T-helper 9 cell (primary cell): ENCODE results near the gene RACGAP1.

Source experiments
- DNase-seq: peaks from one replicate; pipeline ENCODE4 v3.0.0-alpha.2; 2020

RACGAP1 gene

GRCh38 chr12:49984476-49985359 lies 40.6 kb downstream of the RACGAP1 start:
- no peak for DNase-seq

DNA sequence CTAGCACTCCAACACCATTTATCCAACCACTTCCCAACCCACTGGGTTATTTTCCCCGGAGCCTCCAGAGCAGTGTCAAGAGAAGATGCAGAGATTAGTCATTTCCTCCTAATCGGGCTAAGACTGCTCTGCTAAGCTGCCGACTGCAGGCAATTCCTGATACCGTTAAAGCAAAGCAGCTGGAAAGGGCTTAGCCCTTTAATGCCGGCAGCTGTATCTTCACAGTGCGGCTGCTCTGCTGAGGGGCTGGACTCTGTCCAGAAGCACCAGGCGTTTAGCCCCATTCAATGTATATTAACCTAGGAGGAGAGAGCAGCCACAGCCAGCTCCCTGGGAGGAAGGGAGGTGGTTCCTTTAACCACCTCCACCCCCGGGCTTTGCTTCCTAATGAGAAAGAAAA lies 41.4 kb downstream of the RACGAP1 start:
- DNase-seq, result no peak

DNA sequence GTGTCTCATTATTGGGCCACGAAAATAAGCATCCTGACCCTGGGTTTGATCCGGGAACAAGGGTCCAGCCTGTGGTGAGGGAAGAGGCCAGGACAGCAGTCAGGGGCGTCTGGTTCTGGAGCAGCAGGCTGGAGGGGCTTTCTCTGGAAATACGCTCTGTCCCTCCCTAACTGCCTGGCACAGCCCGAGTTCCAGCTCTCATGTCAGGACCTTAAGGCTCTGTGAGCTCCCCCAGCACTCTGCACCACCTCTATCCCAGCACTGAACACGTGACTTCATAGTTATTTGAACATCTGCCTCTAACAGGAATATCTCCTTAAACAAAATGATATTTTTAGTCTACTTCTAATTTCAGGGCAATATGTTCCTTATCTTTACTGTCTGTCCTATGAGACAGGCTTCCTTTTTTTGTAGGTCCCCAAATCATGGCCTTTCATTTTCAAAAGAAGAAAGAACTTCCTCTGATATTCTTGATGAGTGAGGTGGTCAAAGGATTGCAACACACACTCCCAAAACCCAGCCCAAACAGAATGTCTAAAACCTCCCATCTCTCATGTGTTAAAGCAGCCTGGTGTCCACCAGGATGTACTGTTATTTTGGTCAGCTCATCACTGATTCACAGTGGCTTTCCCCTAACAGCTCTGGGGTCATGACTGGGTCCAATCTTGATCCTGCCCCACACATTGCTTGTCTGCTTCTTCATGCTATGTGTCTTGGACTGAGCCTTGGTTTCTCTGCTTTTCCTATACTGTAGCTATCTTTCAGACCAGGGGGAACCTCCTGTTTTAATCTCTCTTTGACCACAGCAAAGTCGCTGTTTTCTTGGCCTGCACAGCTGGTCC lies 42.8 kb downstream of the RACGAP1 start:
- no peak for DNase-seq

DNA sequence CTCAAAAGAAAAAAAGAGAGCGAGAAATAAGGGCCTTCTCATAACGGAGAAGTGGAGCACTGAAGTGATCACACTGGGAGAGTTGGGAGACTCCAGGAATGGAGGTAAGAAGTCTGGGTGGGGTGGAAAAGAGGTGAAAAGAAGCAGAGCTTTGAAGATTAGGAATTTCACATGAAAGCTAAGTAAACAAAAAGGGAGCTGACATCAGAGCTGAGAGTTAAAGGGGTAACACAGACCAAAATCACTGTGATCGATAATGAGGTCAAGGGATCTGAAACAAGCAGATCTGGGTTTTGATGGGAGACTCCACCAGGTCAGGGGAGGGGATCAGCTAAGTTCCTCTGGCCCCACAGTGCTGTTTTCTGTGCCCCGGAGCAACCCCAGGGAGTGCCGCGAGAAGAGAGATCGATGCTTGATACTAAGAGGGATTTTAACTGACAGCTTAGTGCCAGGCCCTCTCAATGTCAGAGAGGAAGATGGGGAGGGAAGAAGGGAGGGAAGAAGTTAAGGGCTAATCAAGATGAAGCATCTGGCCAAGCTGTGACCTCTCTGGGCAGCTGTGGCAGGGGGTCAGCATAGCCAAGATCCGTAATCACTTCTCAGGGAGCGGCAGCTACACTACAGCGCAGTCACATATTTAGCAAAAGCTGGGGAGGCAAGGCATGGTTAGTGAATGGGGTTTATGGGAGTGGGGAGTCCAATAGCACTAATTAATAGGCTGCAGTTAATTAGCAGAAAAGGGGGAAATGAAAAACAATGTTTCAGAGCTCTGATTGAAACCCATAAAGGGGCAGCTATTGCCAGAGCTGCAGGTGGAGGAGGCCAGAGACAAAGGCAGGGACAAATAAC lies 44.6 kb downstream of the RACGAP1 start:
- no peak for DNase-seq

DNA sequence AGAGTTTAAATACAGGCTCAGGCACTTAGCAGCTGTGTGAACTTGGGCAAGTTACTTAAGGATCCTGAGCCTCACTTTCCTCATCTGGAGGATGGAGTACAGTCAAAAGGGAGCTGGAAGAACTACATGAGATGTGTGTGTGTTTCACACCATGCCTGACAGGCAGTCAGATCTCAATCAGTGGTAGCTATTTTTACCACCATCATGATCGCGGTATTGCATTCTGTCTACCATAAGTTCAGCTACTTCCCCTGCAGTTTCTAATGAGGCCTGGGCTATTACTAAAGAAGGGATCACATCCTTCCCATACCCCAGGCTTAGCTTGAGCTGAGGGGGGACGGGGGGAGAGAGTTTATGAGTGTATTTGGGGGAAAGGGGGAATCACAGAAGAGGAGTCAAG lies 45.5 kb downstream of the RACGAP1 start:
- no peak for DNase-seq

GRCh38 chr12:49979016-49979586 lies 46.2 kb downstream of the RACGAP1 start:
- DNase-seq, result no peak

- no peak for DNase-seq
These were observed 47.2 kb downstream of the RACGAP1 start for GRCh38 chr12:49978125-49978524.

DNA sequence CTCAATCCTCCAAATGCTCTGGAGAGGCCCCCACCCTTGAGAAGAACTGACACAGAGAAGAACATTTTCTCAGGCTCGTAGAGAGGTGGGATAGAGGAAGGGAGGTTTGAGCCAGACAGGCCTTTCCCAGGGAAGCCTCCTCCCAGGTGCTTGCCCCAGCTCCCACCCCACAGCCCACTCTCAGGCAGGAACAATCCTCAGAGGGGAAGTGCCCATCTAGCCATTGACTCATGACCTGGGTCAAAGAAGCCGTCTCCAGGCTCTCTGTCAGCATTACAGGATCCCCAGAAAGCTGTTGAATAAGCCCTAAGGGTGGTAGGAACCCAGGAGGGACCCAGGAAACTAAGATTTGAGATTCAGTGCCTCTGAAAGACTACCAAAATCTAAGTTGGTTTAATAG lies 48.7 kb downstream of the RACGAP1 start:
- no peak for DNase-seq

GRCh38 chr12:49975318-49975761 lies 50.0 kb downstream of the RACGAP1 start:
- no peak for DNase-seq

DNA sequence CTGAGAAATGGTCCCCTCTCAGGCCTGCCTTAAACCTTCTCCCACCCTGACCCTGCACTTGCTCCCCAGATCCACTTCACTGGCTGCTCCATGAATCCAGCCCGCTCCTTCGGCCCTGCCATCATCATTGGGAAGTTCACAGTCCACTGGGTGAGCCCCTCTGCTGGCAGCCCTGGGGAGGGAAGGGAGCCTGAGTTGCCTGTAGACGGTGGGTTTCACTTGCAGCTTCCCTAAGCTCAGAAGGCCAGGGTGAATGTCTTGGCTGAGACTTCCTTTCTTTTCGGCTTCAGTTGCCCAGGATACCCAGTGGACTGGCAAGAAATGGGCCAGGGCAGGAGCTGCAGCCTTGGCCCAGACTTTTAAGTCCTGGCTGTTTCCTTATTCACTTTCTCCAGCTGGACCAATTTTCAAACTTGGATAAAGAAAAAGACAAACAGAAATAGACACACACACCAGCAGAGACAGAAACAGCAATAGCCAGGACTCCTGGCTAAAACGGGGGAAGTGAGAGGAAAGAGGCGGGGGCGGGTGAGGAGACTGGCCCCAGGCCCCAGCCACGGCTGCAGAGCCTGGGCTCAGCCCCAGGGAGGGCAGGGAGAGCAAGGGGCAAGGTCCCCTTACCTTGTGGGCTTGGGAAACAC lies 50.5 kb downstream of the RACGAP1 start:
- no peak for DNase-seq

GRCh38 chr12:49974231-49974675 lies 51.0 kb downstream of the RACGAP1 start:
- DNase-seq, result no peak

DNA sequence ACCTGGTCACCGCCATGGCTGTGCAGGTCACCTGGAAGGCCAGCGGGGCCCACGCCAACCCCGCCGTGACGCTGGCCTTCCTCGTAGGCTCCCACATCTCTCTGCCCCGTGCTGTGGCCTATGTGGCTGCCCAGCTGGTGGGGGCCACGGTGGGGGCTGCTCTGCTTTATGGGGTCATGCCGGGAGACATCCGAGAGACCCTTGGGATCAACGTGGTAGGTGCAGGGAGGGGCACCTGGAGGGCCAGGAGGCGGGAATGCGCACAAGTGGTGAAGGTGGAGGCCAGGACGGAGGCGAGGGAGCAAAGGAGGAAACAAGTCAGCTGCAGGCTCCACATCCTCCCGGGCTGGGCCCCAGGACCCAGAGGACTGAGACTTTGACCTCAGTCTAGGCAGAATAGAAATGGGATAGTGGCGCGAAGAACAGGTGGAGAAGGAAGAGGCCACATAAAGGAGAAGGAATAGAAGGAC lies 51.9 kb downstream of the RACGAP1 start:
- no peak for DNase-seq

DNA sequence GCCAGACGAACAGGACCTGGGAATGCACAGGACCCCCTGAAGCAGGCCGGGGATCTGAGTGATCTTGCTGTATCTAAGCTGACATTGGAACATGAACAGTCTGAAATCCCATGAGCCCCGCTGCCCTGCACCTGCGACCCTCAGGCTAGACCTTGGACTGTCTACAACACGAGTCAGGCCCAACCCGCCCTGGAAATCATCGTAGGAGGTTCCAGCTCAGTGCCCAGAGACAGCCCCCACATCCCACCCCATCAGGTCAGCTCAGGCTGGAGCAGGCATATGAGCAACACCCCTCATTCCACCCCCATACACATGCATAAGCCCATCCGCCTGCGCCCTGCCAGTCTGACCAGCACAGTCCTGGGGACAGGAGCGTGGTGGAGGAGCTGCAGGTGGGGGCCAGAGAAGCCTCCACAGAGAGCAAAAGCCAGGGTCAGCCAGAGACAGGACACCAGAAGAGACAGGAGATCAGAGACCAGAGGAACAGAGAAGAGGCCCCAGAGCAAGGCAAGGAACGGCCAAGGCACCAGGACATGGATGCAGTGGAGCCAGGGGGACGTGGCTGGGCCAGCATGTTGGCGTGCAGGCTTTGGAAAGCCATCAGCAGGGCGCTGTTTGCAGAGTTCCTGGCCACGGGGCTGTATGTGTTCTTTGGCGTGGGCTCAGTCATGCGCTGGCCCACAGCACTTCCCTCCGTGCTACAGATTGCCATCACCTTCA lies 52.5 kb downstream of the RACGAP1 start, which contains the start of gene AQP6:
TSS of gene AQP6 (plus strand) at position 307 of the 720 bp plus-strand sequence. CDS start at position 534, 227 bp downstream.
- no peak for DNase-seq

GRCh38 chr12:49972129-49972528 lies 53.2 kb downstream of the RACGAP1 start:
- DNase-seq, result no peak

- no peak for DNase-seq
These were observed 54.2 kb downstream of the RACGAP1 start for GRCh38 chr12:49971141-49971540.

- no peak for DNase-seq
These were observed 54.6 kb downstream of the RACGAP1 start for GRCh38 chr12:49970658-49971057.

GRCh38 chr12:49969651-49970429 lies 55.5 kb downstream of the RACGAP1 start:
- no peak for DNase-seq

- DNase-seq, result no peak
These were observed 56.3 kb downstream of the RACGAP1 start for GRCh38 chr12:49969027-49969426.

DNA sequence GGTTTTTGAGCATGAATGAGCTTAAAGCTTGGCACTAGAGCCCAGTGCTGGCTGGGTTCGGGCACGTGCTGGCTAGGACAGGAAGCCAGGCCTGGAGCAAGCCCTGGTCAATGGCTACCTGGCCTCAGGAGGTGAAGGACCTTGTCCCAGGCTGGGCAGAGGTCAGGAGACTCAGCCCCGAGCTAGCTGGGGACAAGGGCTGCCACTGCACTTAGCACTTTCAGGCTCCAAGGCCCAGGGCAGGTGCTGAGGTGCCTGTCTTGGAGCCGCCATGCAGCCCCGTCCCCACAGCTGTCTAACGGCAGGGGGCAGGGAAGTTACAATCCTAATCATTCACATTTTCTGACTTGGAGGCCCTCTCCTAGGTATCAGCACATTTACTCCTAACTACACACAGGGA lies 56.8 kb downstream of the RACGAP1 start:
- no peak for DNase-seq

- no peak for DNase-seq
These were observed 57.5 kb downstream of the RACGAP1 start for GRCh38 chr12:49967777-49968250.
